Thymus (tissue), 11 donors: ENCODE results near the gene UNC5A. TPM values are rescaled to one million over a fixed set of nuclear protein-coding genes. Genes with fewer than 3 reads are reported as not detected.
A peak's percentile ranks its signal among the peaks of the same experiment; 100 is the strongest.

Experiments
- DNase-seq, 9 donors: peaks; one replicate each; pipeline ENCODE4 v3.0.0-alpha.2; 2013; ENCODE audit warnings: low spot score in 9 of 9, low read depth in 6 of 9, missing footprints in 1 of 9
- H3K27ac ChIP-seq, 2 donors: one replicate each; pipeline ENCODE4 v1.5.1; 2013; ENCODE audit warnings: control low read depth in 1 of 2, low read depth in 1 of 2, low read length in 1 of 2, mild to moderate bottlenecking in 1 of 2, moderate library complexity in 1 of 2
- H3K27me3 ChIP-seq, 2 donors: one replicate each; pipeline ENCODE4 v1.5.1; 2013; ENCODE audit warnings: low read length in 1 of 2; ENCODE audit not compliant: control insufficient read depth in 2 of 2, insufficient read depth in 1 of 2
- H3K36me3 ChIP-seq, 2 donors: one replicate each; pipeline ENCODE4 v1.5.1; 2013; ENCODE audit warnings: low read length in 1 of 2, mild to moderate bottlenecking in 1 of 2, moderate library complexity in 1 of 2; ENCODE audit not compliant: control insufficient read depth in 2 of 2, insufficient read depth in 2 of 2
- H3K4me1 ChIP-seq, 2 donors: one replicate each; pipeline ENCODE4 v1.5.1; 2013; ENCODE audit warnings: low read length in 2 of 2; ENCODE audit not compliant: control insufficient read depth in 2 of 2, insufficient read depth in 2 of 2
- H3K4me3 ChIP-seq, 2 donors: one replicate each; pipeline ENCODE4 v1.5.1; 2013; ENCODE audit warnings: low read length in 2 of 2, control low read depth in 1 of 2, mild to moderate bottlenecking in 1 of 2
- H3K9me3 ChIP-seq, 2 donors: one replicate each; pipeline ENCODE4 v1.5.1; 2013; ENCODE audit warnings: low read length in 1 of 2, mild to moderate bottlenecking in 1 of 2; ENCODE audit not compliant: control insufficient read depth in 2 of 2, insufficient read depth in 1 of 2
- WGBS: extraction: QIAGEN DNeasy Blood & Tissue Kit; methylation state at CpG from one replicate; pipeline ENCODE4 v1.1.7; 2013; 5-methylcytosine and 5-hydroxymethylcytosine counted together
- polyA plus RNA-seq: library from polyadenylated mRNA; stranded (reverse); fragments of 200-250 nt; gene quantifications from one replicate; pipeline ENCODE4 v1.2.3, GENCODE V29; 2013
- total RNA-seq: library from RNA; stranded (reverse); fragments of 120-200 nt; gene quantifications from one replicate; pipeline ENCODE4 v1.2.4, GENCODE V29; 2013
- donor health status: healthy.

Gene UNC5A
- total and polyA plus RNA-seq, 2 donors, result 0.28 to 0.30 TPM

DNA sequence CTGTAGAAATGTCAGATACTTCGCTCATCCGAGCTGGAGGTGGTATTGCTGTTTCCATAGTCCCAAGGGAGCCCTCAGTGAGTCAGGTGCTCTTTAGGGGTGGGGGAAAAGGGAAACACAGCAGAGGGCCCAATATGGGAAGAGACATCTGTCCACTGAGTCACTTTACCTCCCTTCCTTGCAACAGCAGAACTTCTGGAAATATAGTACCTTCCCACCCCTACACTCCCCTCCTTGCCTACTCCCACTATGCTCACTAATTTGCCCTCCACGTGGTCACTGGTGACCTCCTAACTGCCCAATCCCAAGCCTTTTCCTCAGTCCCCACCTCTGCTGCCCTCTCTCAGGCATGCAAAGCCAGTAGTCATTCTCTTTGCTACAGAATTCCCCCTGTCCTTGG lies 86.9 kb downstream of the UNC5A start:
- H3K27ac ChIP-seq, result no peak overlapping the region
- no peaks in the 10 kb centered on the region for H3K9me3 ChIP-seq
- no peak for DNase-seq
- WGBS, result 76% methylated on average over 3 of the region's 3 CpGs
- H3K36me3 ChIP-seq, result peaks cover 0 to 3% of the 10 kb centered on the region in 2 donors
- peaks cover 0 to 2% of the 10 kb centered on the region in 2 donors for H3K27me3 ChIP-seq
- no peaks in the 10 kb centered on the region for H3K4me1 ChIP-seq
- H3K4me3 ChIP-seq, result no peak overlapping the region

GRCh38 chr5:176899296-176899891 lies 89.0 kb downstream of the UNC5A start, which contains the start of gene HK3:
HK3 (minus strand) TSS chr5:176899346; CDS start chr5:176896159, 3,187 bp downstream.
- no peaks in the 10 kb centered on the region for H3K4me1 ChIP-seq
- H3K27me3 ChIP-seq, result no peaks in the 10 kb centered on the region
- no peak for DNase-seq
- H3K9me3 ChIP-seq, result no peaks in the 10 kb centered on the region
- H3K36me3 ChIP-seq, result peaks cover 21 to 23% of the 10 kb centered on the region in 2 donors
- H3K4me3 ChIP-seq, result no peak within 1 kb of the TSS
- H3K27ac ChIP-seq, result peak within 1 kb of the TSS in 1 of 2 donors; percentile 39
- WGBS, result 41% methylated on average over 9 of the region's 9 CpGs

DNA sequence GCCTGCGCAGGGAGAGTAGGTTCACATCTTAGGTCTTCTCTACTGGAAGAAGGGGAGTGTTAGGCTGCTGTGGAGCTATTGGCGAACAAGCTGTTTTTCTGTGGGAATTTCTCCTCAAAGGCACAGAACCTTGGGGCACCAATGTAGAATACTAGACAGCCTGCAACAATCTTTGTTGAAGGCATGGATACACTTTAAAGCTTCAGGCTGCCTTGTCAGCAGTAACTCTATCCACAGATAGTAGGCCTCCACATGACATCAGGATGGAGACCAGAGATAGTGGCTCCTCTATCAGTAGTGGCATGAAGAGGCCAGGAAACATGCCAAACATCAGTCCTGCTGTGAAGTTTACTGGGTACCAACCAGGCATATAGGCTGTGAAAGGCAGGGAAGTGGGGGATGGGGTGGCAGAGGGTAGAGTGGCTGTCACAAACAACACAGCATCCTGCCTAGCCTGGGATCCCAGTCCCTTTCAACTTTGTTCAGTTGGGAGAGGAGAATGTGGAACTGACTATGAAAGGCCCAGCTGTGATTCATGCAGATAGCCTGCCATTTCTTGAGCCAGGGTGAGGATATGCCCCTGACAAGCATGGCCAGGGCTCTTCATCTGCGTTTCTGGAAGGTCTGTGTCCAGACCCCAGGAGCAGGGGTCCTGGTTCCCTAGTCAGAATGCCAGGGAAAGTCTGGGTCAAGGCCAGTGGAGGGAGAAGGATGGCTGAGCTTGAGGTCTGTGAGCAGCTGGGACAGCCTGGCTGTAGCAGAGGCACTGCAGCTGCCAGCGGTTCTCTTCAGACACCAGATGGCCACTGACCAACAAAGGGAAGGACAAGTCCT lies 89.8 kb downstream of the UNC5A start:
- Histone ChIP-seq H3K4me3 (no peak overlapping the region), H3K27ac (no peak overlapping the region), H3K4me1 (no peaks in the 10 kb centered on the region), H3K9me3 (no peaks in the 10 kb centered on the region), H3K36me3 (peaks cover 28% of the 10 kb centered on the region in 2 donors), H3K27me3 (no peaks in the 10 kb centered on the region)
- DNase-seq, result no peak
- WGBS, result 96% methylated on average over 4 of the region's 4 CpGs

GRCh38 chr5:176900780-176901204 lies 90.4 kb downstream of the UNC5A start:
- WGBS, result 95% methylated on average over 7 of the region's 7 CpGs
- no peak for DNase-seq
- H3K27me3 ChIP-seq, result no peaks in the 10 kb centered on the region
- H3K27ac ChIP-seq, result no peak overlapping the region
- H3K9me3 ChIP-seq, result no peaks in the 10 kb centered on the region
- H3K4me3 ChIP-seq, result no peak overlapping the region
- H3K4me1 ChIP-seq, result no peaks in the 10 kb centered on the region
- H3K36me3 ChIP-seq, result peaks cover 34 to 35% of the 10 kb centered on the region in 2 donors

- no peaks in the 10 kb centered on the region for H3K27me3 ChIP-seq
- no peaks in the 10 kb centered on the region for H3K9me3 ChIP-seq
- H3K4me3 ChIP-seq, result no peak overlapping the region
- peak in 1 of 9 donors; percentile 18 for DNase-seq
- H3K27ac ChIP-seq, result no peak overlapping the region
- H3K4me1 ChIP-seq, result no peaks in the 10 kb centered on the region
- WGBS, result 97% methylated on average over 12 of the region's 12 CpGs
- H3K36me3 ChIP-seq, result peaks cover 41 to 42% of the 10 kb centered on the region in 2 donors
These were observed 91.1 kb downstream of the UNC5A start for GRCh38 chr5:176901260-176902101.

GRCh38 chr5:176902102-176902814 lies 91.9 kb downstream of the UNC5A start:
- DNase-seq, result no peak
- Histone ChIP-seq H3K4me1 (no peaks in the 10 kb centered on the region), H3K27me3 (no peaks in the 10 kb centered on the region), H3K9me3 (no peaks in the 10 kb centered on the region), H3K36me3 (peaks cover 49% of the 10 kb centered on the region in 2 donors), H3K4me3 (no peak overlapping the region), H3K27ac (no peak overlapping the region)
- WGBS, result 96% methylated on average over 6 of the region's 6 CpGs

DNA sequence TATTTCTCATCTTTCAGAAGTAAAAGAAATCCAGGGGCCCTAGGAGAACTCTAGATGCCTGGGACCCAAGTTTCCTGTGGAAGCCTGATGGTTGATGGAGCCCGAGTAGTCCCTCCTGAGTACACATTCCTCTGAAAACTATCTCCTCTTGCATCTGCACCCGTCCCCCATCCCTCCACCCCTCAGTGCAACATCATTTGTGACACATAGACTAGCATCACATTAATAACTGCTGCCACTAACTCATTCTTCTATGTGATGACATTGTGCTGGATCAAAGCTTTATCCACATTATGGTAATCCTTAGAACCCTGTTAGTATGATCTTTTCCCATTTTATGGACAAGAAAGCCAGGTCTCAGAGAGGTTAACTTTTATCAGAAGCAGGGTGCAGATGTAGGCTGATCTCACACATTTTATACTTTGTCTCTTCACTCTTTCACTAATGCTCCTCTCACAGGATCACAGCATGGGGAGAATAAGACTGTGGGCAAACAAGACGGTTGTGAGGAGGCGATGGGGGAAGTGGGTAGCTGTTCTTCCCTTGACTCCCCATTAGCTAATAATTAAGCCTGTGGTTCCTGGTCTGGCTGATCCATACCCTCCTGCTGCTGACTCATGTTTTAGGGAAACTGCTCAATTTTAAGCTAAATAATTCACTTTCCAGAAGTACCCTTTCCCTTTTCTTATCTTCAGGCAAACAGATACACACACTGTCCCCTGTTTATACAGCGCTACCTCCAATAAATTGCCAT lies 92.7 kb downstream of the UNC5A start:
- Histone ChIP-seq H3K36me3 (peaks cover 52 to 54% of the 10 kb centered on the region in 2 donors), H3K27ac (no peak overlapping the region), H3K9me3 (no peaks in the 10 kb centered on the region), H3K4me3 (no peak overlapping the region), H3K4me1 (no peaks in the 10 kb centered on the region), H3K27me3 (no peaks in the 10 kb centered on the region)
- 97% methylated on average over 5 of the region's 5 CpGs for WGBS
- no peak for DNase-seq

DNA sequence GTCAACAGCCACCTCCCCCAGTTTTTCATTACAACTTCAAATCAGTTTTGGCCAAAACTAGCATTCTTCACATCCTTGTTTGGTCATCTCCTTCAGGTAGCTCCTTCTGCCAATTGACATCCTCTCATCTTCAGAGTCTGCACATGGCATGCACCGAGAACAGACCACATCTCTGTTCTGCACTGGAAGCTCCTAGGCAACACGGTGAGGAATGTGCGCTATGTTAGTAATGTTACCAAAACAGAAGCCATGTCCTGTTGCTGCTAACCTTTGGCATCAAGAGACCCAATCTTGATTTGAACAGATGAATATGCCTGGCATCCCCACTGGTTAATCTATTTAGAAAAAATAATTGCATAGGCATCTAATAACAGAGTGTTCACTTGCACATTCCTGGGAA lies 93.9 kb downstream of the UNC5A start:
- Histone ChIP-seq H3K4me3 (no peak overlapping the region), H3K27ac (no peak overlapping the region), H3K4me1 (no peaks in the 10 kb centered on the region), H3K27me3 (no peaks in the 10 kb centered on the region), H3K36me3 (peaks cover 57 to 64% of the 10 kb centered on the region in 2 donors), H3K9me3 (no peaks in the 10 kb centered on the region)
- WGBS, result 96% methylated on average over 3 of the region's 3 CpGs
- DNase-seq, result no peak
